NCI-H524 (cell line): ENCODE results near the gene GYPC.
A peak's percentile ranks its signal among the peaks of the same experiment; 100 is the strongest.

Experiments
- DNase-seq, 2 experiments: peaks; one replicate each; lab custom pipeline; 2025; lab: John Stamatoyannopoulos, UW

Gene GYPC

DNA sequence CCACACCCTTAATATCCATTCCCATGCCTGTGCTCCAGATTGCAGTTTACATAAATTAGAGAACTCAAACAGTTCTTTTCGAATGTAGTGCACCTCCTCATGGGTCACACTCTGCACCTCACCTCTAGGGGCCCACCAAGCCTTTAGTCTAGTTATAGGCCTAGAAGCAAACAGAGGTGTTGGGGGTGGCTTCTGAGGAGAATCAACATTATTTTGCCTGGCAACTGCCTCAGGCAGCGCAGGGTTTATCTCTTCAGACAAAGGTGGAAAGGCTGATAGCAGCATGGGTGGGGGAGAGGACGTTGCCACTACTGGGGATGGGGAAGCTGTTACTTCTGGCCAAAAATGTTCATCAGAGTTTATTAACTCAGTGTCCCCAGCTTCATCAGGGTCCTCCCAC, 5.0 kb upstream of the GYPC start:
- DNase-seq, result no peak

DNA sequence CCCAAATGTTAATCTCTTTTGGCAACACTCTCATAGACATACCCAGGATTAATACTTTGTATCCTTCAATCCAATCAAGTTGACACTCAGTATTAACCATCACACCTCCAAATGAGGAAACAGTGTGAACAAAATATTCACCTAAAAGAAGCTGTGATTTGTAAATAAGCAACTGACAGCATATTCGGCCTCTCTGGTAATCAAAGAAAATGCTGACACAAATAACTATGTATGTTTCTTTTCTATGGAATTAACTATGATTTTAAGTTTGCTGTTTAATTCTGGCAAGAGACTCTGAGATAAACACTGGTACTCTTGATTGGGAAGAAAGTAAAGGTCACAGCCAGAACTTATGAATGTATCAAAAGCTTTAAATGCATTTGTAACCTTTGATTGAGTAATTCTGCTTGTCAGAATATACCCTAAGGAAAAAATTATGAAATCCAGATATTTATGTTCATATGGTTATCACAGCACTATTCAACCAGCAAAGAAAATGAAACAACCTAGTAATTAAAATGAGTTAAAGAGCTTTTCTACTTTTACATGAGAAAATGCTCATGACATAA, 3.6 kb upstream of the GYPC start:
- no peak for DNase-seq

DNA sequence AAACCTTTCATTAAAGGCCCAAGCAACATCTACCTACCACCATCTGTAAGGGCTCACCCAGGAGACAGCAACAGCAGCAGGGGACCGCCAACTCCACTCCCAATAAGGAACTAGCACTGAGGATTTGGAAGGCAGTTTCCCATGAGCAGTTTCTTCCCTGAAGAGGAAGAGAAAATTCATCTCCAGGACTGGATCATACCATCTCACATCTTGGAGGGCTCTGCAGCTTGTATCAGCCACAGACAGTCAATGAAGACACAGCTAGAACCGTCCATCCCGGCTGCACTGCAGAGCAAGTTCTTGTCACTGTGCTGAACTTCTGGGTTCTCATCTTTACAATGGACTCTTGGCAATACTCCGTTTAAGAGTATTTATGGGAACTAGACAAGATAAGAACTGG, 2.8 kb upstream of the GYPC start:
- no peak for DNase-seq

DNA sequence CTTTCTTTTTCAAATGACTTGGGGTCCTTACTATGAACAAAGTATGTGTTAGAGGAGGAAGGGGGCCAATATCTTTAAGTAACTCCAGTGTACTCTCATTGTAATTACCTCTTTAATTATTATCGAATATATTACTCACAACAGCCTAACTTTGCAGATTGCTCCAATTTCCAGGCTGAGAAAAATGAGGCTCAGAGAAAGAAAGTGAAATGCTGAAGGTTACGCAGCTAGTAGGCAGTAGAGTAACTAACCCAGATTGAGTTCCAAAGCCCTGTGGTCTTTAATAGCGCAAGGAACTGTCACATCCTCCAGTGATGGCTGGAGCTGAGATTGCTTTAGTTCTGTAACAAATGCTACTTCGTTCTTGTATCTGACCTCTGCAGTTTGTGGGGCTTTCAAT, 2.2 kb upstream of the GYPC start:
- DNase-seq, result no peak

DNA sequence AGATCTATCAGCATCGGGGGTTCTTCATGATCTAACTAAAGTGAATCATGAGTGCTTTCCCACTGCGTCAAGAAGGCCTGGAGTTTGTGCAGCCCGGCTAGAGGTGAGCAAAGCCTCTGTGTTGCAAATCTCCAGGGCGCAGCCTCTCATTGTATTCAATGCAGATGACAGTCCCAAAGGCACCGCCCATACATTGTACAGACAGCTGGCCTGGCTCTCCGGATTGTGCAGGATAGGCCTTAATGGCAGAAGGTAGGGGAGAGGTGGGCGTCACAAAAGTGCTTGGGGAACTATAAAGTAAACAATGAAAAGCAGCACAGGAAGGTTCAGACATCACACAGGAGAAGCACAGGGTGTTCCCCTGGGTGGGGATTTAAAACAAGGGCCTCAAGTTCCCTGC, 907 bp upstream of the GYPC start:
- peak; percentile 30 to 82 for DNase-seq

DNA sequence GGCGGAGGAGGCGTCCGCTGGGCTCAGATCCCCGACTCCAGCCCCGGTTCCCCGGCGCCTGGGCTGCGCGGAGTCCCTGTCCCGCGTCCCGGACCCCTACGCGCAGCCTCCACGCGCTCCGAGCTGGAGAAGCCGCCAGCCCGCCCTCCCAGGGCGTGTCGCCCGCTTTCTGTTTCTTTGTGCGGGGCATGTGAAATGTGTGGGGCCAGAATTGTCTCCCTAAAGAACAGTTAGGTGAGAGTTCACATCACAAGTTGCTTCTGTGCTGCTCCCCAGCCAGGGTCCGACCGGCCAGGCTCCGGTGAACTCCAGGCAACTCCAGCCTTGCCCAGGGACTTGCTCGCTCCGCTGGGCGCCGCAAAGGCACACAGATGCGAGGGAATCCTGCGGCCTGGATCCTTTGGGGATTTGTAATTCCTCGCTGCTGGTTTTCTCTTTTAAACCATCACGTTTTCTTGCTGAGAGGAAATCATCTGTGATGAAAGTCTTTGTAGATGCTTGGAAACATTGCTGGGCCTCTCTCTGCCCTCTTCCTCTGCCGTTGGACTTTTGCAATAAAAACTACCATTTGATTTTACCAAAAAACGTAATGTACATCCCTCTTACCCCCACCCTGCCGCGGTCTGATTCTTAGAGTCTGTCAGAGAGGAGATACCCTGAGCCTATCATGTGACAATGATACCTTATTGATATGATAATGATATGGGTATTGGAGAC, 631 bp downstream of the GYPC start:
- peak in 1 of 2 experiments; percentile 41 for DNase-seq

DNA sequence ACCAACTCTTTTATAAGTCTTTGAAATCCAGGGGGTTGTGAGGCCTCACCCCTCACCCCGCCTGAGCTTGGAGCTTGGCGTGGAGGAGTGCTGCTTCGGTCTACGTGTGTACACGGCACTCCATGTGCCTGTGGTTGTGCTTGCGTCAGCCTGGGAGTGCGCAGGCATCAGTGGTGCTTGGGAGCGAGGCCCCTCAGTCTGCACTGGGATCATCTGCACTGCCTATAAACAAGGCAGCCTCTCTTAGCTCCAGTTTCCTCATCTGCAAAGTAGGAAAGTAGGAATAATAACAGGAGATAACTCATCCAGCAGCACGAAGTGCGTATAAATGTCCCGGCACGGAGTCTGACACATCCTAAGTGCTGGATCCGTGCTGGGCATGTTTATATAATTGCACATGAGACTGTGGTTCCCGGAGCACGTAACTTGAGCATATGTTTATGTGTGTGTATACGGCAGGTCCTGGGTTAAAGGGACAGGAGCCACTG, 1.2 kb downstream of the GYPC start:
- no peak for DNase-seq

DNA sequence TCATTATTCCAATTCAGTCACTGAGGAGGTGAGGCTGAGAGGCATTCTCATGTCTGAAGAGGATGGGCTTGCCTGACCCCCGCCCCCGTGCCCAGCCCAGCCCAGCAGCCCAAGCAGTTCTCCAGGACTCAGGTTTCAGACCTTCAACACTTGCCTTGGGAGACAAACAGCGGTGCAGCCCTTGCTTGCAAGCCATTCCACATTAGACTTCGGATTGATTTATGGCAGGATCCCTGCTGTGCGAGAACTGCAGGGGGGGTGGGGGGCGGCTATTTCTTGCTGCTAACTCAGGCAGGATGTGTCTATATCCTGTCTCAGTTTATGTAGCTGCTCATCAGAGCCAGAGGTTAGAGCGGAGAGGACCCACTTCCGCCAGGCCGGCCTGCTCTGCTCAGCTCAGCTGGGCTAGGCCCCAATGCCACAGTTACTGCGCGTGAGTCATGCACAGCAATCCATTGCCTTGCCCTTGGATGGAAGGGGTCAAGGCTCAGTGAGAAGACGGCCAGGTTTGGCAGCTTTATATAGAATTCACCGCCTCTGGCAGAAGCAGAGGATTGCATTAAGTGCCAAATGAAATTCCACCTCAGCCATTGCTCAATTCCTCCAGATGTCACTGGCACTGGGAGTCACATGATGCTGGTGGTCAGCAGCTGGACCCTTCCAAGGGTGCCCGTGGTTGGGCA, 1.8 kb downstream of the GYPC start:
- peak in 1 of 2 experiments; percentile 27 for DNase-seq

DNA sequence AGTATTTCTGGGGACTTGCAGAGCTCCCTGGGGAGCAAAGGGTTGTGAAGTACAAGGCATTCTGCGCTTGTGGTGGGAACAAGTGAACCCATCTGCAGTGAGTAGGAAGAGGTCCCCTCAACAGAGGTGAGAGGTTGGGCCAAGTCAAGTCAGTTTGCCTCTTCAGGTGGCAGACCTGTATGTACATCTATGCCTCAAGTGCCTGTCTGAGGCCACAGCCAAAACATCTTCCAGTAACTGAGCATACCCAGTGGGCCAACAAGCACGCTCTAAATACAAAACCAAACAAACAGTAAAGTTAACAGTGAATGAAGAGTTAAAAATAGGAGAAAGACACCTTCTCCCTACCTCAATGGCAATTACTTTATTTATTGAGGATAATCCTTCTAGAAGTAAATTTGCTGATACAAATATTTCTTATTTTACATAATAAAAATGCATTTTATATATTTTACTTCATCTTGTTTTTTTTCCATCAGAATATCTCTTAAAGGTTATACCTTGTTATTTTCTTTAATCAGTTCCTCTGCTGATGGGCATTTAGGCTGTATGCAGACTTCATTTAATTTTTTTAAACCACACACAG, 2.5 kb downstream of the GYPC start:
- no peak for DNase-seq

DNA sequence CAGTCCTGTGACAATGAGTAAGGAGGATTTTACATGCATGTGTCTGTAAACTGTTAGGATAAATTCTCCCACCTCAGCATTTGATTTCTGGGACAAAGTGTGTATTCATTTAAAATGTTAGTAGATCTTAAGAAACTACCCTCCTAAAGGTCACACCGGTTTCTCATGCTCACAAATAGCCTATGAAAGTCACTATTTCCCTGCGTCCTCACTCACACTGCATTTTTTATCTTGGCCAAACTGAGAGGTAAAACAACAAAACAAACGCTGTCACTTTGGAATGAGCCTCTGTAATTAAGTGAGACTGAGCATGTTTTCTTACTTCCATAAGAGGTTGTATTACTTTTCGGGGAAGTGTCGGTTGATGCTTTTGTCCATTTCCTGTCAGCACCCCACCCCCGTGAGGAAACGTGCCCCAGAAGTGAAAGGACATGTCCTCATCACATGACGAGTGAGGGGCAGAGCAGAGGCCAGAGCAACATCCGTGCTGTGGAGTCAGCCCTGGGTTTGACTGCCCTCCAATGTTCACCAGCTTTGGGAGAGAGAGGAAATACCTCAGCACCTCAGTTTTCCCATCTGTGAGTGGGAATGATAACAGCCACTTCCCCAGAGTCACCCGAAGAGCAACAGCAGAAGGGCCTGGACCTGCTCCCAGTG, 3.1 kb downstream of the GYPC start:
- DNase-seq, result no peak

DNA sequence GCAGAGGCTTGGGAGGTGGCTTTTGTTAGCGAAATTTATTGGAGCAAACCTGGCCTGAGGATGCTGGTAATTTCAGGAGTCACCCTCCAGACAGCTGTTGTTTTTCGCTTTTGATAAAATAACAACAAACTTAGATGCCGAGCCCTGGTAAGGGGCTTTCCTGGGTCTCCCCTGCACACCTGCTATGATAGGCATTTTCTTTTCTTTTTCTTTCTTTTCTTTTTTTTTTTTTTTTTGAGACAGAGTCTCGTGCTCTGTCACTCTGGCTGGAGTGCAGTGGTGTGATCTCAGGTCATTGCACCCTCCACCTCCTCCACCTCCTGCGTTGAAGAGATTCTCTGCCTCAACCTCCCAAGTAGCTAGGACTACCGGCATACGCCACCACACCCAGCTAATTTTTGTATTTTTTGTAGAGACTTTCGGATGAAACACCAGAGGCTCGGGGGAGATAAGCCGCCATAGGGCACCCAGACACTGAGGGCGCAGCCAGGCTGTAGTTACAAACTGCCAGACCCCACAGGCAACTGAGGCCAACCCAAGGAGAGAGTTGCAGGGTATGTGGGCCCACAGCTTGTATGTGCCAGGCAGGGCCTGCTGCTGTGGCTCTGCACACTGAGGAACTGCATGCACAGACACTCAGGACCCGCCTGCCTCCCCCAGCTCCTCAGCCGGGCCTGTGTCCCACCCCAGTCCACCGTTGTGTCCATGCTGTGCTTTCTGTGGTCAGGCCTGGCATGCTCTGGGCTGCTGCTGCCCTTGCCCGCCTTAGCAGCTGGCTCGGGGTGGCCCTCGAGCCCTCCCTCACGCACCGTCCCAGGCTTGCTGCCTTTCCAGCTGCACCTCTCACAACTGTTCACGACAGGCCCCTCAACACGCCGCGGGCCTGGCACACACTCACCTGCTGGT, 3.9 kb downstream of the GYPC start:
- no peak for DNase-seq

DNA sequence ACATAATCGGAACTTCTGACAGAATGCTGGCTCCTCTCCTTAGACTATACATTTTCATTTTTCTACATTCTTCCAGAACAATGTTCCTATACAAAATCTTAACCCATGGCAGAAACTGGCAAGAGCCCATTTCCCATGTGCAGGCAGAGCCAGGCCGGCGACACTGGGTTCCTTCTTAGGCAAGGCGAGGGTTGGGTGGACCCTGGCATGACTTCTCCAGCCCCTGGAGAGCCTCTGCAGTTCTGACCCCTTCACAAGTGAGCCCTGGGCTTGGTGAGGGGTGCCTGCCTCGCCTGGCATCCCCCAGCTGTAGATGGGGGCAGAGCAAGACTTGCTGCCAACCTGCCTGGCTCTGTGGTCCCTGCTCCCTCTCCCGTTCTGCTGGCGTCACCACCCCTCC, 5.0 kb downstream of the GYPC start:
- no peak for DNase-seq

DNA sequence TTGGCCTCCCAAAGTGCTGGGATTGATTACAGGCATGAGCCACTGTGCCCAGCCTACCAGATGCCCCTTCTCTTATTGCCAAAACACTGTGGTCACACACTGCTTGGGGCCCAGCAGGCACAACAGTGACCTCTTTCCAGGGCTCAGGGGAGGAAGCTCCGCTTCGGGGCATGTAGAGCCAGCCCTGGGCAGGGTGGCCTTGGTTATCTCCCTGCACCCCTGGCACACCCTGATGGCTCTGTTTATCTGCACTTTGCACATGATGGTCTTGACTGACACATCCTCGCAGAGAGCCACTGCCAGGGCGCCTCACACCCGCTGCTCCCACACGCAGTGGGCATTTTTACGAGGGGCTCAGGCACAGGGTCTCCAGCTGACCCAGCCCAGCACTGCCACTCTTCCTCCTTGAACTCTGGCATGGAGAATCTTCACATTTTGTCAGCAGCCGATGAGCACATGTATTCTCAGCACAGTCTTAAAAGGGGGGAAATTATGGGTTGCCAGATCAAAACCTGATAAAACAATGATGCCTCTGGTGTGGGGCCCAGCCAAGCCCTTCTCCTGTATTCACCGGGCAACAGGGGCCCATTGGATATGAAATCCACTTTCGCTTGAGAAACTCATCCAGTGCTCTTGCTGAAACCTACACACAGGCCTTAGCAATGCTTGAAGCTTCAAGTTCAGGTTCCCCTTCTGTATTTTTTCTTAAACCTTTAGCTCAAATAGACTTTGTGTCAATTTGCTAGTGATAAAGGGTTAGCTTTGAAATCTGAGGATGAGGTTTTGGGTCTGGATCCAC, 5.9 kb downstream of the GYPC start:
- no peak for DNase-seq

DNA sequence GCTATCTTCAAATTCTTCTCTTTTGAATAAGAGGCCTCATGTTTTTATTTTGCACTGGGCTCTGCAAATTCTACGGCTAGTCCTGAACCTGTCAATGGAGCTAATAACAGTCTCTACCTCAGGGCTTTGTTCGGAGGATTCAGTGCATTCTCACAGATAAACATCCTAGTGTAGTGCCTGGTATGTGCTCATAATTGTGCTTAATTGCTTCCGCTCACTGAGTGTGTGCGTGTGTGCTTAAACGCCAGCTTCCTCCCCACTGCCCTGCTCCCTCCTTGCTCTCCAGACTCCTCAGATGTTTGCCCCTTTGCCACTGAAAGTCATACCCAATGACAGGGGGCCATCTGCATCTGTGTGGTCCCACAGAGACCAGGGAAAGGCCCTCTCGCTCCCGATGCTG, 6.7 kb downstream of the GYPC start:
- DNase-seq, result no peak

DNA sequence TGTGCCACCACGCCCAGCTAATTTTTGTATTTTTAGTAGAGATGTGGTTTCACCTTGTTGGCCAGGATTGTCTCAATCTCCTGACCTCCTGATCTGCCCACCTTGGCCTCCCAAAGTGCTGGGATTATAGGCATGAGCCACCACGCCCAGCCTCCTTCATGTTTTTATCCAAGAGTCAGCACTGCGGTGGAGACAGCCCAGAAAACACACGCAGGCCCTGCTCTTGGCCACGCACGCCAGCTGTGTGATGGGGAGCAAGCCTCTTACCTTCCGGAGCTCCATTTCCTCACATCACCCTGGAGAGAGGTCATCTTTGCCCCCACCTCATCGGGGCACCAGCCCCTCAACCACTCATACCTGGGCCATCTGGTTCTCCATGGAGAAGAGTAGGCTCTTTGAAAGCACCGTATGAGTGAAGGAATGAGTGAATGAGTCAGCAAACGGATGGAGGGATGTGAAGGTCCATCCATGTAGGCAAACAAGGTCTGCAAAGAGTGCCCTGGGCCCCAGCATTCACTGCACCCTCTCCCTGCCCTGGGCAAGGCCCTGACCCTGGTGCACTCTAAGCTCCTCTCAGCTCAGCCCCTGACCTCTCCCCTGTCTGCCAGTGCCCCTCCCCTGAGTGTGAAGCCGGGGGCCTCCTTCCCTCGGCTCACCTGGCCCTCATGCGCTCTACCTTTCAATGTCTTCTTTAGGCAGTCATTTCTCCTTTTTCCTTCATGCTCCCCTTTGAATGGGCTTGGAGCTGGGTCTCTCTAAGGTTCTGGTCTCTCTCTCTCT, 7.4 kb downstream of the GYPC start:
- no peak for DNase-seq

DNA sequence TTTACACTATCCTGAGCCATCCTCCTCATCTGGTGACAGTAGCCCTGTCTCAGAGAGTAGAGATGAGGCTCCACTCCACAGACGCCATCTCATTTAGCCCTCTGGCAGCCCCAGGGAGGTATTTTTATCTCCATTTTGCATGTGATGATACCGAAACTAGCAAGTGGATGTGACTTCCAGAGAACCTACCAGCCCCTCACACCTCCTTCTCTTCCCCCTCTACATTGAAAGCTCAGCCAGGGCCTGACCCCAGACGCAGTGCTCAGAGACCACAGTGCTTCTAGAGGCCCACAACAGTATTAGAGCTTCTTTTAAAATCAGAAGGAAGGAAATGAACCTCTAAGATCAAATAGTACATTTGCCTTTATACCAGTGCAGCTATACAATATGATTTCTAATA, 8.3 kb downstream of the GYPC start:
- DNase-seq, result no peak

DNA sequence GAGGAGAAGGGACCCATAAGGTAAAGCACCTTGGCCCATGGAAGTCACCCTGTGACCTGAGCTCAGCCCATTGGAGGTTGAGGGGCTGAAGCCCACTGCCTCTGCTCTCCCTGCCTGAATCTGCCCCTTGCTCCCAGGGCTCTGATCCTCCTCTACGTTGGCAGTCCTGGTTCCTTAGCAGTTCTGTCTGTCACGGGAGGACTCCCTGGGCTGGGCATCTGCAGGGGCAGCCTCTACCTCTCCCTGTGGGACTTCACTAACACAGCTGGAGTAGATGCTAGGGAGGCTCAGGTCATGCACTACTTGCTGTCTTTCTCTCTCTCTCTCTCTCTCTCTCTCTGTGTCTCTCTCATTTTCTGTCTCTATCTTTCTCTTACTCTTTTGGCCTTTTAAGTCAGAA, 8.7 kb downstream of the GYPC start:
- no peak for DNase-seq

DNA sequence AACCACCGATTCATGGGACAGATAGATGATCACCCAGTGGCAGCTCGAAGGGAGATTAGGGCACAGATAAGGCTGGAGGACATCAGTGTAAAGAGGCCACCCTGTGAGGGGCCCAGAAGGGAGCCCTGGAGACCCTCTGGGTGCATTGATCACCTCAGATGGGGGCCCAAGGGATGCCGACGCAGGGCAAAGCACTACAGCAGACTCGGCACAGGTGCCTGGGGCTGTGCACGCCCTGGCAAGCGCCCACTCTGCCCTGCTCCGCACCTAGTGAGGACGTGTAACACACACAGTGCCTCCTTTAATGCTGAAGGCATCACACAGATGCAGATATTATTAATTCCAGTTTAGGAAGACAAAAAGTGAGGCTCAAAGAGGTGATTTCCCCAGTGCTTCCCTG, 9.5 kb downstream of the GYPC start:
- no peak for DNase-seq

DNA sequence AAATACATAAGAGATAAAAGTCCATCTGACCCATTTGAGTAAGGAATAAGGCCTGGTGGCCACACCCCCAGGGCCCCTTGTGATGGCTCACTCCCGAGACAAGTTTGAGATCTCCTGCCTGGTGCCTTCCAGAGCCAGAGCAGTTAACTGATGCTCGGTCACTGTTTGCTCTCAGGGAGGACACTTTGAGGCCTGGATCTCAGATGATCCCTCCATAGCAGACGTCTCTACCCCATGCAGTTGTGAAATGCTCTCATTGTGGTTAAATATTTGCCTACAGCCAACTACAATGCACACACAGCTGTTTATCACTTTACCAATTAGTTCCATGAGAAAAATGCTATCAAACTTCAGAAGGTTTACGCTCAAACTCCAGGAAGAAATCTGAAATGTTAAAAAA, 12.3 kb downstream of the GYPC start:
- no peak for DNase-seq

DNA sequence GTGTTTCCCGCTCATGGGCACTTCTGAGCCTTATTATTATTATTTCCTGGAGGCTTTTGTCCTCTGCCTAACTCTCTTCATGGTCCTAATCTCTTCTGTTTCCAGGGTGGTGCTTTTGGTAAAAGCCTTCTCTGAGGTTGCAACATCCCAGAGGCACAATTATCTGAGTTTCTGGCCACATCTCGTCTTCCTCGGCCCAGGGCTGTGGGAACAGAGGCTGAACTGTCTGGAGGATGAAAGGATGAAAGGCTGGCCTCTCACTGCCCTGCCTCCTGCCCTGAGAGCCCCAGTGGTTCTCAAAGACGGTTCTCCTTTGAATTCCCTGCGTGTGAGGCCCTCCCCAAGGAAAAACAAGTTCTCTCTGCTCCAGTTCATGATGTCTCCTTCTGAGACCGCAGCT, 13.8 kb downstream of the GYPC start:
- no peak for DNase-seq
